ENCODE data around the gene ICOS. TPM values are rescaled to one million over a fixed set of nuclear protein-coding genes. Genes with fewer than 3 reads are reported as not detected.
A peak's percentile ranks its signal among the peaks of the same experiment; 100 is the strongest.

ICOS gene
- total and polyA plus RNA-seq, 4 donors = 0.10 to 0.49 TPM; not detected in 2

DNA sequence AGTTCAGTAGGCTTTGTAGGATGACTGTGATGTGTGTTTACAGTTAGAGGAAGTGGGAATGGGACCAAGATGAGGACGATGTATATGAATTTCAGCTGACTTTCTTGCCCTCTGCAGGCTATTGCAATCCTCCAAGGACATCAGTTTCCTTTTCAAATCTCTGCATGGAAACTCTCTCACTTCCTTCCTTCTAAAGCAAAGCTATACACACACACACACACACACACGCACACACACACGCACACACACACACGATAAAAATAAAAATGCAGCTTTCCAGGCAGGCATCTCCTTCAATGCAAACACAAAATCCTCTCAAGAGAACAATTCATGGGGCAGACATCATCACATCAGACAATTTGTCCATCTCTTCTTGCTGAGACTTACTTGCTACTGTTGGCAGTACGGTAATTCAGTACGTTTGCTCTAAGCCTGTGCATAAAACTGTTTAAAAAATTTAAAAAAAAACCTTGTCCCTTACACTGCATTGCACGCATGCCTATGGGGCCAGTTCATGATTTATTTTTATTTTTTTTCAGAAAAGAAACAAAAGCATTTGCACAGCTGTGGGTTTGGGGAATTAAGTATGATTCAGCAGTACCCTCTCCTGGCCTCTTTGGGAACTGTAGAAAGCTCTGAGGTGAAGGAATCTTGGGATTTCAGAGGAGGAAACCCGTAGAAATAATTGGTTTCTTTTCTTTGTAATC is 27.1 kb upstream of the ICOS start:
- ATAC-seq (ENCODE audit: low FRiP score) = peak; percentile 89

GRCh38 chr2:203909974-203910373 is 26.6 kb upstream of the ICOS start:
- Histone ChIP-seq H3K36me3 (ENCODE audit: control insufficient read depth in 1 of 2, insufficient read depth in 2 of 2, low read length in 1 of 2) (no peaks in the 10 kb centered on the region), H3K27ac (ENCODE audit: low read depth in 1 of 2, low read length in 2 of 2) (no peak overlapping the region), H3K4me3 (ENCODE audit: low read length in 2 of 2) (no peak overlapping the region), H3K4me1 (ENCODE audit: control insufficient read depth in 1 of 2, insufficient read depth in 2 of 2, low read length in 2 of 2) (peaks cover 0 to 5% of the 10 kb centered on the region in 2 donors), H3K9me3 (ENCODE audit: control insufficient read depth, low read length) (no peaks in the 10 kb centered on the region), H3K27me3 (ENCODE audit: control insufficient read depth in 1 of 2, insufficient read depth in 2 of 2, low read length in 1 of 2) (no peaks in the 10 kb centered on the region)
- ATAC-seq (ENCODE audit: low FRiP score) (no peak), DNase-seq (no peak)
- intact Hi-C loops (cut with DNase I) = loop anchor here in 1 of 2 donors (10.0 kb wide), 1 partner anchor 95 kb away; no protein-coding TSS in a partner anchor
- WGBS, 2 donors = 21 to 24% methylated on average over 5 of the region's 5 CpGs

More for the DNA sequence above, 27.1 kb upstream of the ICOS start:
- H3K36me3 ChIP-seq (ENCODE audit: control insufficient read depth in 1 of 2, insufficient read depth in 2 of 2, low read length in 1 of 2) = no peaks in the 10 kb centered on the region
- peak overlapping the region; percentile 21 to 33 for H3K4me3 ChIP-seq (ENCODE audit: low read length in 2 of 2)
- peaks cover 0 to 4% of the 10 kb centered on the region in 2 donors for H3K4me1 ChIP-seq (ENCODE audit: control insufficient read depth in 1 of 2, insufficient read depth in 2 of 2, low read length in 2 of 2)
- no peak for DNase-seq
- peak overlapping the region in 1 of 2 donors; percentile 79 for H3K27ac ChIP-seq (ENCODE audit: low read depth in 1 of 2, low read length in 2 of 2)
- no peaks in the 10 kb centered on the region for H3K27me3 ChIP-seq (ENCODE audit: control insufficient read depth in 1 of 2, insufficient read depth in 2 of 2, low read length in 1 of 2)
- WGBS, 2 donors = 1 to 3% methylated on average over 8 of the region's 8 CpGs
- intact Hi-C loops (cut with DNase I) = loop anchor here in 1 of 2 donors (10.0 kb wide), 1 partner anchor 95 kb away; no protein-coding TSS in a partner anchor
- no peaks in the 10 kb centered on the region for H3K9me3 ChIP-seq (ENCODE audit: control insufficient read depth, low read length)

DNA sequence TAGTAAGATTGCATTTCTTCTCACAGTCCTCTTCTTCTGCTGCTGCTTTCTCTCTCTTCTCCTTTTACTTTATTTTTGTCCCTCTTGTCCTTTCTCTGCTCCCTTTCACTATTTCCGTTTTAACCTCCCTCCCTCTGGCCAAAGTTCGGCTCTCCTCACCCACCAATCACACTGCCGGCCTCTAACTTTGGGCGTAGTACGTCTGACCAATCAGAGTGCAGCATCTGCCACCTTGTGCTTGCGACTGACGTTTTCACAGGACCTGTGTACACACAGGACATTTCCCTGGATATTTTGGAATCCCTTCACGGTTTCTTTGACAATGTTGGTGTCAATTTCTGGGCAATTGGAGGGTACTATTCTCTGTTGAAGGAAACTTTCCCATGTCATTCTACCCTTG is 22.6 kb upstream of the ICOS start:
- Histone ChIP-seq H3K9me3 (ENCODE audit: control insufficient read depth, low read length) (no peaks in the 10 kb centered on the region), H3K4me1 (ENCODE audit: control insufficient read depth in 1 of 2, insufficient read depth in 2 of 2, low read length in 2 of 2) (peaks cover 0 to 2% of the 10 kb centered on the region in 2 donors), H3K27me3 (ENCODE audit: control insufficient read depth in 1 of 2, insufficient read depth in 2 of 2, low read length in 1 of 2) (no peaks in the 10 kb centered on the region), H3K36me3 (ENCODE audit: control insufficient read depth in 1 of 2, insufficient read depth in 2 of 2, low read length in 1 of 2) (no peaks in the 10 kb centered on the region), H3K4me3 (ENCODE audit: low read length in 2 of 2) (no peak overlapping the region), H3K27ac (ENCODE audit: low read depth in 1 of 2, low read length in 2 of 2) (no peak overlapping the region)
- ATAC-seq (ENCODE audit: low FRiP score) (no peak), DNase-seq (no peak)
- 78 to 79% methylated on average over 8 of the region's 8 CpGs for WGBS, 2 donors
- intact Hi-C loops (cut with DNase I) = no loop called here

DNA sequence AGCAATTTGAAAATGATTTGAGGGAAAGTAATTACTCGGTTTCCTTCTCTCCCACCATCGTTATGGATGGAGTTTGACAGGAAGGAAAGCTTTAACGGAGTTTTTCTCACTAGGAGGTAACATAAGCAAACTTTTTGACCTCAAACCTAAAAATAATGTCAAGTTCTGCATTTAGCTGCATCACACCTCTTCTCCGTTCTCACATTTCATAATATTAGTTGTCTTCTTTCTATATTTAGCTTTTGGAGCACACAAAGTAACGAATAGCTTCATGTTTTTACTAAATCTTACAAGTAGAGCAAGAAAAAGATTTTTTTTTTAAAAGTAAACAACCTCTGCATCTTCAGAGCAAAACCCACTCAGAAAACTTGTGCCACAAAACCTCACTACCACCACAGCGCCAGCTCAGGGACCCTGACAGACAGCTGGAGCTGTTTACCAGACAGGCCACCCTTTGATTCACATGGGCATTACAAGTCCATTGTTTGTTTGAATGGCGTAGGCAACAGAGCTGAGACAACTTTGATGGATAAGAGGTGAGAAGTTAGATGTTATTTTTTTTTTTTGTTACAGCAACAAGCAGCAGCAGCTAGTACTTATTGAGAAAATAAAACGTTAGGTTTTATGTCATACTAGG is 21.9 kb upstream of the ICOS start:
- 45 to 50% methylated on average over 8 of the region's 8 CpGs for WGBS, 2 donors
- no peak overlapping the region for H3K4me3 ChIP-seq (ENCODE audit: low read length in 2 of 2)
- DNase-seq = no peak
- H3K4me1 ChIP-seq (ENCODE audit: control insufficient read depth in 1 of 2, insufficient read depth in 2 of 2, low read length in 2 of 2) = peaks cover 0 to 2% of the 10 kb centered on the region in 2 donors
- no peaks in the 10 kb centered on the region for H3K27me3 ChIP-seq (ENCODE audit: control insufficient read depth in 1 of 2, insufficient read depth in 2 of 2, low read length in 1 of 2)
- intact Hi-C loops (cut with DNase I) = no loop called here
- H3K36me3 ChIP-seq (ENCODE audit: control insufficient read depth in 1 of 2, insufficient read depth in 2 of 2, low read length in 1 of 2) = no peaks in the 10 kb centered on the region
- ATAC-seq (ENCODE audit: low FRiP score) = no peak
- no peaks in the 10 kb centered on the region for H3K9me3 ChIP-seq (ENCODE audit: control insufficient read depth, low read length)
- no peak overlapping the region for H3K27ac ChIP-seq (ENCODE audit: low read depth in 1 of 2, low read length in 2 of 2)

DNA sequence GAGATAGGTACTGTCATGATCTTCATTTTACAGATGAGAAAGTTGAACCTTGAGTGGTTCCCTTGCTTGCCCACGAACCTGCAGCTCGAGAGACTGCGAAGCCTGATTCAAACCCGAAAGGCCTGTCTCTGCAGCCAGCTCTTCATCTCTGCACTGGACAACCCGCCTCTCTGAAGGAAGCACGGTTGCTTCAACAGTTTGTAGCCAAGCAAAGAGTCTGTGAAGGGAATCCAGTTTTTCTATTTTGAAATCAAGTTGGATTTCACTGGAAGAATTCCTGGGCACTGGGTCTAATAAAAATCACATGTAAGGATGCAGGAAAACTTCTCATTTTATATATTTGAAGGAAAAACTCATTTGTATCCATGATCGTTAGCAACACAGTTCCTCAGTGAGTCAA is 21.3 kb upstream of the ICOS start:
- no peak for DNase-seq
- Histone ChIP-seq H3K27ac (ENCODE audit: low read depth in 1 of 2, low read length in 2 of 2) (no peak overlapping the region), H3K27me3 (ENCODE audit: control insufficient read depth in 1 of 2, insufficient read depth in 2 of 2, low read length in 1 of 2) (no peaks in the 10 kb centered on the region), H3K9me3 (ENCODE audit: control insufficient read depth, low read length) (no peaks in the 10 kb centered on the region), H3K4me1 (ENCODE audit: control insufficient read depth in 1 of 2, insufficient read depth in 2 of 2, low read length in 2 of 2) (peaks cover 0 to 2% of the 10 kb centered on the region in 2 donors), H3K4me3 (ENCODE audit: low read length in 2 of 2) (no peak overlapping the region), H3K36me3 (ENCODE audit: control insufficient read depth in 1 of 2, insufficient read depth in 2 of 2, low read length in 1 of 2) (no peaks in the 10 kb centered on the region)
- 56 to 75% methylated on average over 7 of the region's 7 CpGs for WGBS, 2 donors
- no peak for ATAC-seq (ENCODE audit: low FRiP score)
- intact Hi-C loops (cut with DNase I) = no loop called here

- Histone ChIP-seq H3K4me3 (ENCODE audit: low read length in 2 of 2) (no peak overlapping the region), H3K4me1 (ENCODE audit: control insufficient read depth in 1 of 2, insufficient read depth in 2 of 2, low read length in 2 of 2) (peaks cover 0 to 2% of the 10 kb centered on the region in 2 donors), H3K9me3 (ENCODE audit: control insufficient read depth, low read length) (no peaks in the 10 kb centered on the region), H3K27me3 (ENCODE audit: control insufficient read depth in 1 of 2, insufficient read depth in 2 of 2, low read length in 1 of 2) (no peaks in the 10 kb centered on the region), H3K27ac (ENCODE audit: low read depth in 1 of 2, low read length in 2 of 2) (no peak overlapping the region), H3K36me3 (ENCODE audit: control insufficient read depth in 1 of 2, insufficient read depth in 2 of 2, low read length in 1 of 2) (no peaks in the 10 kb centered on the region)
- DNase-seq (no peak), ATAC-seq (ENCODE audit: low FRiP score) (no peak)
- intact Hi-C loops (cut with DNase I) = no loop called here
Measured at GRCh38 chr2:203916756-203917155, 19.8 kb upstream of the ICOS start.

DNA sequence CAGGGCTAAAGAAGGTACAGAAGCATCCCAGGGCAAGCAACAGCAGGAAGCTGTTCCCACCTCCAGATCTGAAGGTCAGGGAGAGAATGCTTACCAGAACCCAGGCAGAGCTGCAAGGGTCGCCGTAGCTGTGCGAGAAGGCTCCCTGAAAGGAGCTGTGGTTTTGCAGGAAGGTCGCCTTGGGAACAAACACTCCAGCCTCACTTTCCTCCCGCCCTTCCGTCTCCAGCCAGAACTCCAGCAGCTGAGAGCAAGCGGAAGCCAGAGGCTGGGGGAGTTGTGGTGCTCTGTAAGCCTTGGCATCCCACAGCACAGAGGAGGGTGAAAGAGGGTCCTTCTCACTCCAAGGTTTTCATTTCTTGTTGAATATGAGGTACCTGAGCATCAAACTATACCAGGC is 18.3 kb upstream of the ICOS start:
- peak; percentile 17 for ATAC-seq (ENCODE audit: low FRiP score)
- DNase-seq = no peak
- H3K36me3 ChIP-seq (ENCODE audit: control insufficient read depth in 1 of 2, insufficient read depth in 2 of 2, low read length in 1 of 2) = no peaks in the 10 kb centered on the region
- H3K4me1 ChIP-seq (ENCODE audit: control insufficient read depth in 1 of 2, insufficient read depth in 2 of 2, low read length in 2 of 2) = peaks cover 0 to 2% of the 10 kb centered on the region in 2 donors
- no peaks in the 10 kb centered on the region for H3K27me3 ChIP-seq (ENCODE audit: control insufficient read depth in 1 of 2, insufficient read depth in 2 of 2, low read length in 1 of 2)
- H3K27ac ChIP-seq (ENCODE audit: low read depth in 1 of 2, low read length in 2 of 2) = peak overlapping the region in 1 of 2 donors; percentile 43
- intact Hi-C loops (cut with DNase I) = no loop called here
- WGBS, 2 donors = 7 to 22% methylated on average over 7 of the region's 7 CpGs
- H3K9me3 ChIP-seq (ENCODE audit: control insufficient read depth, low read length) = no peaks in the 10 kb centered on the region
- no peak overlapping the region for H3K4me3 ChIP-seq (ENCODE audit: low read length in 2 of 2)

DNA sequence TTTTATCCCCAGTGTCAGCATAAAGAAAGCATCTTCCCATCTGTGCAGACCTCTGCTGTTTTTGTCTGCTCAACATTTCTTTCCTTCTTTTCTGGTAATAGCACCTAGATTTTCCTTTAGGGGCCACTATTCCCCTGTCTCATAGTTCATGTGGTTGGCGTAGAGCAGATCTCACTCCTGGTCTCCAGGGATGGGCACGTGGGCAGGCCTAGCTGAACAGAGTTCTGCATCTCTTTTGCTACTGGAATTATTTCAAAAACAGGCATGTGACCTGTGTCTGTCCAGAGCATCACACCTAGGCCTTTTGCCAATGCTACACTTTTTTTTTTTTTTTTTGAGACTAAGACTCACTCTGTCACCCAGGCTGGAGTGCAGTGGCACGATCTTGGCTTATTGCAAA is 17.7 kb upstream of the ICOS start:
- intact Hi-C loops (cut with DNase I) = no loop called here

More for the DNA sequence above, 17.7 kb upstream of the ICOS start:
- no peaks in the 10 kb centered on the region for H3K36me3 ChIP-seq (ENCODE audit: control insufficient read depth in 1 of 2, insufficient read depth in 2 of 2, low read length in 1 of 2)
- peaks cover 0 to 2% of the 10 kb centered on the region in 2 donors for H3K4me1 ChIP-seq (ENCODE audit: control insufficient read depth in 1 of 2, insufficient read depth in 2 of 2, low read length in 2 of 2)
- peak overlapping the region in 1 of 2 donors; percentile 54 for H3K27ac ChIP-seq (ENCODE audit: low read depth in 1 of 2, low read length in 2 of 2)
- DNase-seq (no peak), ATAC-seq (ENCODE audit: low FRiP score) (peak; percentile 62)
- whole genome bisulfite sequencing, 2 donors = 29 to 30% methylated on average over 3 of the region's 3 CpGs
- no peaks in the 10 kb centered on the region for H3K27me3 ChIP-seq (ENCODE audit: control insufficient read depth in 1 of 2, insufficient read depth in 2 of 2, low read length in 1 of 2)
- H3K9me3 ChIP-seq (ENCODE audit: control insufficient read depth, low read length) = no peaks in the 10 kb centered on the region
- H3K4me3 ChIP-seq (ENCODE audit: low read length in 2 of 2) = no peak overlapping the region
